T-helper 2 cell treated with Interferon-gamma antibody and Interleukin-4, amounts not matched to agents 5 μg/mL and 100 μg/mL, for 36 hours (primary cell): ENCODE results near the gene SH3PXD2A.
A peak's percentile ranks its signal among the peaks of the same experiment; 100 is the strongest.
"Not testable (repeated sequence)": the region's sequence is repeated elsewhere in the genome, so short reads cannot be mapped to it uniquely, and the experiment has no call there.

Source experiments
- DNase-seq: peaks from one replicate; pipeline ENCODE4 v3.0.0; 2021; ENCODE audit warnings: low spot score
- H3K27ac Mint-ChIP-seq: one replicate; pipeline ENCODE4 v1.8.0; 2021; ENCODE audit warnings: mild to moderate bottlenecking, mixed read lengths
- H3K27me3 Mint-ChIP-seq: one replicate; pipeline ENCODE4 v1.8.0; 2021; ENCODE audit warnings: low read depth, mixed read lengths
- H3K36me3 Mint-ChIP-seq: one replicate; pipeline ENCODE4 v1.8.0; 2021; ENCODE audit warnings: low read depth, mixed read lengths
- H3K4me1 Mint-ChIP-seq: one replicate; pipeline ENCODE4 v1.8.0; 2021; ENCODE audit warnings: low read depth, mixed read lengths
- H3K4me3 Mint-ChIP-seq: one replicate; pipeline ENCODE4 v1.8.0; 2022; ENCODE audit warnings: mild to moderate bottlenecking, moderate library complexity, mixed read lengths
- H3K9me3 Mint-ChIP-seq: one replicate; pipeline ENCODE4 v1.8.0; 2021; ENCODE audit warnings: mixed read lengths

Gene SH3PXD2A

DNA sequence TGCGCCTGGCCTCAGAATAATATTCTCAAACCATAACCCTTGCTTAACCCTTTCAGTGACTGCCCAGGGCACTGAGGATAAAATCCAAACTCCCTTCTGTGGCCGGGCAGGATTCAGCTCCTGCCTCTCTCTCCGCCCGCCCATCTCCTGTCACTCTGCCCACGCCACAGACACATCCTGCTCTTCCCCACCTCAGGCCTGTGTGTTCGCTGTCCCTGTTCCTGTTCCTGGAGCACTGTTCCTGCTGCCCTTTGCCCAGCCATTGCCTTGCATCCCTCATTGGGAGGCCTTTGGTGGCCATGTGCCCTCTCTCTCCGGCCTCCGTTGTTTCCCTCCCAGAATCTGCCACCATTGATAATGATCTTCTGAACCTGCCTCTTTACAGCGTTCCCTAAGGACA, 108.8 kb downstream of the SH3PXD2A start:
- Mint-ChIP-seq H3K27ac (peak overlapping the region; percentile 92), H3K4me3 (peak overlapping the region; percentile 16), H3K4me1 (peaks cover 42% of the 10 kb centered on the region), H3K27me3 (no peaks in the 10 kb centered on the region), H3K36me3 (no peaks in the 10 kb centered on the region), H3K9me3 (no peaks in the 10 kb centered on the region)
- DNase-seq: no peak

DNA sequence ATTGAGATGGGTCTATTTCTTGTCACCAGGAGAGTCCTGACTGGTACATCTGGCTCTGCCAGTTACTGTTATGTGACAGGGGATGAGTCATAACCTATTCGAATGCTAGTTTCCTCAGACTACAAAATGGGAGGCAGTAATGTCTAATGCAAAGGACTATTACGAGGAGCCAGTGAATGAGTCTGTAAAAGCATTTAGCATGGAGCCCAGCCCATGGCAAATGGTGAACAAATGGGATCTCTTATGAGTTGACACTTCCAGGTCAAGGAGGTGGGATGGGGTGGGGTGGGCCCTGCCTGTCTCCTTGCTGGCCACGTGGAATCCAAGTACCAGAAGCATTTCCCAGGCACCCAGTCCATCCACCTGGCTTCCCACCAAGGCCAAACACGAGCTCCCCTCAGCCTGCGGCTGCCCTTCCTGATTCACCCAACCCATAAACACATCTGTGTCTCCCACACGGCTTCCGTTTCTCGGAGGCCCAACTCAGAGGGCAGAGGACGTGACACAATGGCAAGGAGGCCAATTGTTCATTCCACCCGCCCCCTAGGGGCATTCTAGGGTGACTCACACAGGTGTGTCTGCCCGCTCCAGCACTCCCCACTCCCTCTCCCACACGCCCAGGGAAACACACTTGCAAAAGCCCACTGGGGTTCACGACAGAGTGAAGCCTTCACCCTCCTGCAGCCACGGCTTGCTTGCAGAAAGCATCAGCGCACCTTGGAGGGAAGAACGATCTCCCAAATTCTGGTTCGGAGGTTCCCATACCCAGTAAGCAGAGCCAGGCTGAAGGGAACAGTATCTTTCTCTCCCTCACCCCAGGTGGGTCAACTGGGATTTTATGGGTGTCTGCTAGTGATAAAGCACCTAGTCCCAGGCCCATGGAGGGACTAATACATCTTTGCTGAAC, 109.8 kb downstream of the SH3PXD2A start:
- Mint-ChIP-seq H3K9me3 (no peaks in the 10 kb centered on the region), H3K4me3 (peak overlapping the region; percentile 44), H3K4me1 (peaks cover 40% of the 10 kb centered on the region), H3K36me3 (no peaks in the 10 kb centered on the region), H3K27me3 (no peaks in the 10 kb centered on the region), H3K27ac (peak overlapping the region; percentile 88)
- peak; percentile 64 for DNase-seq

- DNase-seq: no peak
- Mint-ChIP-seq H3K4me3 (no peak overlapping the region), H3K27me3 (no peaks in the 10 kb centered on the region), H3K27ac (no peak overlapping the region), H3K9me3 (no peaks in the 10 kb centered on the region), H3K4me1 (peaks cover 23% of the 10 kb centered on the region), H3K36me3 (no peaks in the 10 kb centered on the region)
These were observed 112.6 kb downstream of the SH3PXD2A start for GRCh38 chr10:103742824-103743223.

DNA sequence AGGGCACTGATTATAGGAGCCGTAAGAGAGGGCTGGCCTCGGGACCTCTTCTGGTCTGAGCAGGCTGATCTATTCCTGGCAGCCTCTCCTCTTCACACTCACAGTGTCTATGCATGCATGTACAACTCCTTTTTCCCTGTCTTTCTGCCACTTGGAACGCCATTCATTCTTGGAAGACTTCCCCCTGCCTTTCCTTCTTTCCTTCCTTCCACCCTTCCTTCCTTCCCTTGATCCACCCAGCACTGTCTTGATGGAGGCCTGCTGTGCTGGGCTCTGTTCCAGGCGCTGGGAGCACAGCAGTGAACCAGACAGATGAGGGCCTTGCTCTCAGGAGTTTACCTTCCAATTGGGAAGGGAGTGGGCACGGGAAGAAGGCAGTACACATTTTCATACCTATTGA, 114.8 kb downstream of the SH3PXD2A start:
- Mint-ChIP-seq H3K9me3 (no peaks in the 10 kb centered on the region), H3K4me3 (no peak overlapping the region), H3K27me3 (no peaks in the 10 kb centered on the region), H3K27ac (no peak overlapping the region), H3K4me1 (peaks cover 7% of the 10 kb centered on the region), H3K36me3 (no peaks in the 10 kb centered on the region)
- no peak for DNase-seq

DNA sequence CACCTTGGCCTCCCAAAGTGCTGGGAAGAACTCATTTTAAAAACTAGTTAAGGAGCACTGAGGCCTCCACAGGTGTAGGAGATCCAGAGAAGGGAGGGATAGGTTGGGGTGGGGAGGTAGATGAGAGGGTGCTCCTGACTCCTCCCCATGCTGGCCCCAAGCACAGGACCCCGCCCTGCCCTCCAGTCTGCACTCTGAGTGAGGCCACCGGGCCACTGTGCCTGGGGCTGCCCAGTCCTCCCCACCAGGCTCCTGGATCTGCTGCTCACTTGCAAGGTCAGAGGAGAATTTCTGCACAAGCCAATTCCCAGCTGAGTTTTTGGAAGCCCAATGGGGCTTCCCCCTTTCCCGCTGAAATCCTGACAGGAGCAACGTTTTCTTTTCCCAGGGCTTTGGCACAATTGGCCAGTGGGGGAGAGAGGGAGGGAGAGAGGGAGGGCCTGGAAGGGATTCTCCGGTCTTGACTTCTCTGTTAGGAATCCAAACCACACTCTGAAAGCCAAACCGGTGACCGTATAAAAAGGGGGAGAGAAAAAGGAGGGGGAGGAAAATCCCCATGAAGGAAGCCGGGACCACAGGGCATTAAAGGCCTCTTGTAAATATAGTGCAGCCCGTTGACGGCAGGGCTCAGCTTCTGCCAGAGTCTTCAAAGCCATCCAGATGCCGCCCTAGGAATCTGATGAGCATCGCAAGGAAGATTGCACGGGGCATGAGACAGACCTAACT, 116.2 kb downstream of the SH3PXD2A start:
- no peaks in the 10 kb centered on the region for H3K9me3 Mint-ChIP-seq
- H3K4me1 Mint-ChIP-seq: no peaks in the 10 kb centered on the region
- no peak overlapping the region for H3K4me3 Mint-ChIP-seq
- H3K36me3 Mint-ChIP-seq: no peaks in the 10 kb centered on the region
- no peak for DNase-seq
- peaks cover 4% of the 10 kb centered on the region for H3K27me3 Mint-ChIP-seq
- no peak overlapping the region for H3K27ac Mint-ChIP-seq

- no peak for DNase-seq
- Mint-ChIP-seq H3K4me1 (no peaks in the 10 kb centered on the region), H3K4me3 (no peak overlapping the region), H3K27ac (no peak overlapping the region), H3K36me3 (no peaks in the 10 kb centered on the region), H3K27me3 (peaks cover 8% of the 10 kb centered on the region), H3K9me3 (no peaks in the 10 kb centered on the region)
These were observed 117.5 kb downstream of the SH3PXD2A start for GRCh38 chr10:103737735-103738367.

- Mint-ChIP-seq H3K4me3 (no peak overlapping the region), H3K36me3 (no peaks in the 10 kb centered on the region), H3K9me3 (no peaks in the 10 kb centered on the region), H3K27ac (no peak overlapping the region), H3K4me1 (no peaks in the 10 kb centered on the region), H3K27me3 (peaks cover 8% of the 10 kb centered on the region)
- no peak for DNase-seq
These were observed 118.6 kb downstream of the SH3PXD2A start for GRCh38 chr10:103736763-103737162.

DNA sequence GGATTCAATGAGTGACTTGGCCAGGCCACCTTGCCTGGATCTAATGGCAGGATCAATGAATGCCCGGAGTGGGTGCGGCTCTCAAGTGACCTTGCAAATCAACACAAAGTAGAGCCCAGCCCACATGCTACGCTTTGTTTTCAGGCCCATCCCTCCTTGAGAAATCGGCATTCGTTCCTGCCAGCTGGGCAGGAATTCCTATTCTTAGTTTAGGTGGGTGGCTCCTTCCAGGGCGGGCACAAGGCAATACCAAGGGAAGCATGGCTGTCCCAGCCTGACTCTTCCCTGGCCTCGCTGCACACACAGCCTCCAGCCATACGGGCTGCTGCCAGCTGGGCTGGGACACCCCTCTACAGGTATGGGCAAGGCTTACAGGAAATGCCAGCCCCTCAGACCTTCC, 119.3 kb downstream of the SH3PXD2A start:
- DNase-seq: no peak
- H3K27me3 Mint-ChIP-seq: peaks cover 8% of the 10 kb centered on the region
- no peaks in the 10 kb centered on the region for H3K9me3 Mint-ChIP-seq
- H3K4me3 Mint-ChIP-seq: no peak overlapping the region
- no peak overlapping the region for H3K27ac Mint-ChIP-seq
- peaks cover 3% of the 10 kb centered on the region for H3K4me1 Mint-ChIP-seq
- H3K36me3 Mint-ChIP-seq: no peaks in the 10 kb centered on the region

- no peaks in the 10 kb centered on the region for H3K36me3 Mint-ChIP-seq
- H3K27ac Mint-ChIP-seq: no peak overlapping the region
- H3K27me3 Mint-ChIP-seq: peaks cover 8% of the 10 kb centered on the region
- peaks cover 4% of the 10 kb centered on the region for H3K4me1 Mint-ChIP-seq
- no peak for DNase-seq
- no peaks in the 10 kb centered on the region for H3K9me3 Mint-ChIP-seq
- no peak overlapping the region for H3K4me3 Mint-ChIP-seq
These were observed 120.6 kb downstream of the SH3PXD2A start for GRCh38 chr10:103734731-103735130.

- Mint-ChIP-seq H3K27me3 (peaks cover 8% of the 10 kb centered on the region), H3K9me3 (no peaks in the 10 kb centered on the region), H3K27ac (no peak overlapping the region), H3K36me3 (no peaks in the 10 kb centered on the region), H3K4me3 (no peak overlapping the region), H3K4me1 (peaks cover 4% of the 10 kb centered on the region)
- DNase-seq: no peak
These were observed 122.3 kb downstream of the SH3PXD2A start for GRCh38 chr10:103733045-103733419.

- Mint-ChIP-seq H3K36me3 (no peaks in the 10 kb centered on the region), H3K27ac (no peak overlapping the region), H3K27me3 (peaks cover 8% of the 10 kb centered on the region), H3K4me1 (peaks cover 4% of the 10 kb centered on the region), H3K4me3 (no peak overlapping the region), H3K9me3 (no peaks in the 10 kb centered on the region)
- no peak for DNase-seq
These were observed 122.9 kb downstream of the SH3PXD2A start for GRCh38 chr10:103732339-103733044.

DNA sequence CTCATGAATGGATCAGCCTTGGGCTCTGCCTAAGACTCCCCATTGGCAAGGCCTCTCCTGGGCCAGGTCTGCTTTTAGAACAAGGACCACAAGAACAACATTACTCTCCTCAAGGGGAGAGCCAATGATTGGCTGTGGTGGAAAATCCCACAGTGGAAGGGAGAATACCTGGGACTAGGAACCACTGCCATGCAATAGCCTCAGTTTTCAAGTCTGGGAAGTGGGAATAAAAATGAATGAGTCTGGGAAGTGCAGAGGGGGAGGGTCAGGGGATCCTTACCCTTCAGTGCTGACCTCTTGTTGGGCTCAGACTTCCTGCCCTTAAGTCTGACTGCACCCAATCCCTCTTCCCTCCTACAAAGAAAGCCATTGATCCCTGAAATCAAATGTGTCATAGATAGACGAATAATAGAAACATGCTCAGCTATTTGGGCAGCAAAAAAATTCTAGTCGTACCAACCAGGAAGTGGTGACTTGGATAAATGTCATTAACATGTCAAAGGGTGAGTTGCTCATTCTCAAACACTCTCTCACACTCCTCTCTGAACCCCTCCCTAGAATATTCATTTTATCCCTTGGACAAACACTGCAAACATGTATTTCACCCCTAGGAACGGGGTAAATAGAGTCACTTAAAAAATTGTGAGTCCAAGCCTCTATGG, 123.6 kb downstream of the SH3PXD2A start:
- H3K27ac Mint-ChIP-seq: no peak overlapping the region
- H3K36me3 Mint-ChIP-seq: no peaks in the 10 kb centered on the region
- H3K4me1 Mint-ChIP-seq: peaks cover 4% of the 10 kb centered on the region
- DNase-seq: no peak
- no peak overlapping the region for H3K4me3 Mint-ChIP-seq
- no peaks in the 10 kb centered on the region for H3K9me3 Mint-ChIP-seq
- H3K27me3 Mint-ChIP-seq: peaks cover 8% of the 10 kb centered on the region

DNA sequence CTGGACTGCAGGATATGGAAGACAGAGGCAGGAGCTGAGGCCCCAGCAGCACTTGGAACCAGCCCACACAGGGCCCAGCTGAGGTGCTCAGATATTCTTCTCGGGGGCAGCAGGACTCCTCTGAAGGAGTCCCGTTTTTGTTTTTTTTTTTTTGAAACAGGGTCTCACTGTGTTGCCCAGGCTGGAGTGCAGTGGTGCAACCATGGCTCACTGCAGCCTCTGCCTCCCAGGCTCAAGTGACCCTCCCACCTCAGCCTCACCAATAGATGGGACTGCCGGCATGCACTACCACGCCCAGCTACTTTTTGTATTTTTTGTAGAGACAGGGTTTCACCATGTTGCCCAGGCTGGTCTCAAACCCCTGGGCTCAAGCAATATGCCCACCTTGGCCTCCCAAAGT, 124.3 kb downstream of the SH3PXD2A start:
- not testable (repeated sequence) for H3K27ac Mint-ChIP-seq, H3K36me3 Mint-ChIP-seq, H3K4me1 Mint-ChIP-seq, H3K9me3 Mint-ChIP-seq, DNase-seq, H3K27me3 Mint-ChIP-seq, H3K4me3 Mint-ChIP-seq
